CD4-positive, alpha-beta T cell treated with Interleukin-4 for 1 hour (primary cell): ENCODE measurements around the gene ZCWPW1.
A peak's percentile ranks its signal among the peaks of the same experiment; 100 is the strongest.
"Not testable (repeated sequence)": the region's sequence is repeated elsewhere in the genome, so short reads cannot be mapped to it uniquely, and the experiment has no call there.

Experiments used
- DNase-seq, 2 donors: peaks; one replicate each; pipeline ENCODE4 v3.0.0-alpha.2; 2020 to 2022

ZCWPW1 gene

GRCh38 chr7:100397315-100398081 is 31.0 kb downstream of the ZCWPW1 start:
- DNase-seq: no peak

DNA sequence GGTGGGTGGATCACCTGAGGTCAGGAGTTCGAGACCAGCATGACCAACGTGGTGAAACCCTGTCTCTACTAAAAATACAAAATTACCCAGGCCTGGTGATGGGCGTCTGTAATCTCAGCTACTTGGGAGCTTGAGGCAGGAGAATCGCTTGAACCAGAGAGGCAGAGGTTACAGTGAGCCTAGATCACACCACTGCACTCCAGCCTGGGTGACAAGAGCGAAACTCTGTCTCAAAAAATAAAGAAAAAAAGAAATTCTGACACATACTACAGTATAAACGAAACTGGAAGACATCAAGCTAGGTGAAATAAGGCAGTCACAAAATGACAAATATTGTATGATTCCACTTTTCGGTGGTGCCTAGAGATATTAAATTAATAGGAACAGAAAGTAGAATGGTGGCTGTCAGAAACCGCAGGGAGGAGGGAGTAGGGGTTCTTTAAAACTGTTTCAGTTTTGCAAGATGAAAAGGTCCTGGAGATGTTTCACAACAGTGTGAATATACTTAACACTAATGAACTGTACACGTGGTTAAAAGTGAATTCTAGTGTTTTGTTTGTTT is 32.0 kb downstream of the ZCWPW1 start:
- DNase-seq: peak; percentile 48 to 70

GRCh38 chr7:100394077-100394476 is 34.4 kb downstream of the ZCWPW1 start:
- DNase-seq: no peak

- DNase-seq: no peak
Observed at GRCh38 chr7:100393233-100393905, 35.1 kb downstream of the ZCWPW1 start.

DNA sequence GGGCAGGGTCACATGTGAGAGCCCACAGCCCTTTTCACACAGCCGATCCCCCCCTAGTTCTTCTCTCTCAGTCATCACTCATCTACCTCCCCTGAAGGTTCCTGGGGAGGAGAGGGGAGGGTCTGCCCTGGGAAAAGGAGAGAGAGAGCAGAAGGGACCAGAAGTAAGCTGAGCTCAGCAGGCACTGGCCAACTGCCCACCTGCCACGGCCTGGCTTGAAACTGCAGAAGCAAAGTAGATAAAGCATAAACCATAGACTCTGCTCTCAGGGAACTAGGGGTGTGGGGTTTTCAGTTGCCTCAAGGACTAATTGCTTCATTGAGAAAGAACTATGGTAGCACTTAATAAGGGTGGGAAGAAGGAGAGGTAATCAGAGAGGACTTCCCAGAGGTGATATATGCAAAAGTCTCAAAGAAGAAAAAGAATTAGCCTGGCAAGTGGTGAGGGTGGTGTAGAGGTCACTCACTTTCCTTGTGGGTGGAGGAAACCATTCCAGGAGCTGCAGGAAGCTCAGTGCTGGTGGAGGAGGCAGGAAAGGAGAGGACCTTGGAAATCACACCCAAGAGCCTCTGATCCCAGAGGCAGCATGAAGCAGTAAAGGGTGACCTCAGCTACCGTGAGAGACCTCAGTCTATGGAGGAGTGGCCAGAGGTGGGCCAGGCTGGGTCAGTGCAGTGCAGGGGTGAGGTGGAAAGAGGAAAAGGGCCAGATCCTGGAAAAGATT is 38.1 kb downstream of the ZCWPW1 start:
- DNase-seq: no peak

DNA sequence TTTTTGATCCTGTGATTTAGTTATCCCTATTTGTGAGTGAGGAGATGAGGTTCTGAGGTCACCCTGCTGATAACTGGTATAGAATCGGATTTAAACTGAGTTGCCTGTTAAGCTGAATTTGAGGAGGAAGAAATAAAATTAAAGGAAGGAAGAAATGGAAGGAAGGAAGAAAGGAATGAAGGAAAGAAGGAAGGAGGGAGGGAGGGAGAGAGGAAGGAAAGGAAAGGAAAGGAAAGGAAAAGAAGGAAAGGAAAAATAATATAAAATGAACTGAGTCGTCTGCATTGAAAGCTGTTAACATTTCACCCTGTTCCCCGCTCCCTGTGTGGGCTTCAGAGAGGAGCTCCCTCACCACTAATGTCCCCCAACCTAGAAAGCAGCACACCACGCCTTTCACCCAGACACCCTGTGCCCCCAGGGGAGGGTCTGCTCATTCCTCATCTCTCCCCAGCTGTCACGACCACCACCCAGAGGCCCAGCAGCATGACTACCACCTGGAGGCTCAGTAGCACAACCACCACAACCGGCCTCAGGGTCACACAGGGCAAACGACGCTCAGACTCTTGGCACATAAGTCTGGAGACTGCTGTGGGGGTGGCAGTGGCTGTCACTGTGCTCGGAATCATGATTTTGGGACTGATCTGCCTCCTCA is 38.9 kb downstream of the ZCWPW1 start:
- no peak for DNase-seq

GRCh38 chr7:100387695-100388094 is 40.8 kb downstream of the ZCWPW1 start:
- DNase-seq: no peak

DNA sequence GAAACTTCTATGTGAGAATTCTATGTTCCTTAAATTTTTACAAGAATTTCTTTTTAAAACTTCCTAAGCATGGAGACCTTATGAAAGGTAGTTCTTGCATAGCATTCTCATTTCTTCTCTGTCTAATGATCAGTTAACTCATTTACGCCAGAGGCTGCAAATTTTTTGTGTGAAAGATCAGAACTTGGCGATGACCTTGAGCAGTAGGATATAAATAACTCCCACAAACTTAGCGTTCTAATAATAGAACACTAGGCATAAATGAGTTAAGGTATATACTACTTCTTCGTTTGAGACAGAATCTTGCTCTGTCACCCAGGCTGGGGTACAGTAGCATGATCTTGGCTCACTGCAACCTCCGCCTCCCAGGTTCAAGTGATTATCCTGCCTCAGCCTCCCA is 41.6 kb downstream of the ZCWPW1 start:
- no peak for DNase-seq

- no peak for DNase-seq
Observed at GRCh38 chr7:100384628-100385294, 43.7 kb downstream of the ZCWPW1 start.

DNA sequence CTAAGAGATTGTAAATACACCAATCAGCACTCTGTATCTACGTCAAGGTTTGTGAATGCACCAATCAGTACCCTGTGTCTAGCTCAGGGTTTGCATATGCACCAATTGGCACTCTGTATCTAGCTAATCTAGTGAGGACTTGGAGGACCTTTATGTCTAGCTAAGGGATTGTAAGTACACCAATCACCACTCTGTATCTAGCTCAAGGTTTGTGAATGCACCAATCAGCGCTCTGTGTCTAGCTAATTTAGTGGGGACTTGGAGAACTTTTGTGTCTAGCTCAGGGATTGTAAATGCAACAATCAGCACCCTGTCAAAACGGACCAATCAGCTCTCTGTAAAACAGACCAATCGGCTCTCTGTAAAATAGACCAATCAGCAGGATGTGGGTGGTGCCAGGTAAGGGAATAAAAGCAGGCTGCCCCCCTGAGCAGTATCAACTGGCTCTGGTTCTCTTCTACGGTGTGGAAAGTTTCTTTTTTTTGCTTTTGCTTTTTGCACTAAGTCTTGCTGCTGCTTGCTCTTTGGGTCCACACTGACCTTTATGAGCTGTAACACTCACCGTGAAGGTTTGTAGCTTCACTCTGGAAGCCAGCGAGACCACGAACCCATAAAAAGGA is 46.2 kb downstream of the ZCWPW1 start:
- DNase-seq: not testable (repeated sequence)

DNA sequence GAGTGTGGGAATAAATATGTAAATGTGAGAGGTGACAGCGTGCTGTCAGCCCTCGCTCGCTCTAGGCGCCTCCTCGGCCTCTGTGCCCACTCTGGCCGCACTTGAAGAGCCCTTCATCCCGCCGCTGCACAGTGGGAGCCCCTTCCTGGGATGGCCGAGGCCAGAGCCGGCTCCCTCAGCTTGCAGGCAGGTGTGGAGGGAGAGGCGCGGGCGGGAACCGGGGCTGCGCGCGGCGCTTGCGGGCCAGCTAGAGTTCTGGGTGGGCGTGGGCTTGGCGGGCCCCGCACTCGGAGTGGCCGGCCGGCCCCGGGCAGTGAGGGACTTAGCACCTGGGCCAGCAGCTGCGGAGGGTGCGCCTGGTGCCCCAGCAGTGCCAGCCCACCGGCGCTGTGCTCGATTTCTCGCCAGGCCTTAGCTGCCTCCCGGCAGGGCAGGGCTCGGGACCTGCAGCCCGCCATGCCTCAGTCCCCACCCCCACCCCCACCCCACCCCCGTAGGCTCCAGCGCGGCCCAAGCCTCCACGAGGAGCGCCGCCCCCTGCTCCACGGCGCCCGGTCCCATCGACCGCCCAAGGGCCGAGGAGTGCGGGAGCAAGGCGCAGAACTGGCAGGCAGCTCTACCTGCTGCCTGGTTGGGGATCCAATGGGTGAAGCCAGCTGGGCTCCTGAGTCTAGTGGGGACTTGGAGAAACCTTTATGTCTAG is 46.8 kb downstream of the ZCWPW1 start:
- DNase-seq: not testable (repeated sequence)

GRCh38 chr7:100380196-100380595 is 48.3 kb downstream of the ZCWPW1 start:
- DNase-seq: no peak

DNA sequence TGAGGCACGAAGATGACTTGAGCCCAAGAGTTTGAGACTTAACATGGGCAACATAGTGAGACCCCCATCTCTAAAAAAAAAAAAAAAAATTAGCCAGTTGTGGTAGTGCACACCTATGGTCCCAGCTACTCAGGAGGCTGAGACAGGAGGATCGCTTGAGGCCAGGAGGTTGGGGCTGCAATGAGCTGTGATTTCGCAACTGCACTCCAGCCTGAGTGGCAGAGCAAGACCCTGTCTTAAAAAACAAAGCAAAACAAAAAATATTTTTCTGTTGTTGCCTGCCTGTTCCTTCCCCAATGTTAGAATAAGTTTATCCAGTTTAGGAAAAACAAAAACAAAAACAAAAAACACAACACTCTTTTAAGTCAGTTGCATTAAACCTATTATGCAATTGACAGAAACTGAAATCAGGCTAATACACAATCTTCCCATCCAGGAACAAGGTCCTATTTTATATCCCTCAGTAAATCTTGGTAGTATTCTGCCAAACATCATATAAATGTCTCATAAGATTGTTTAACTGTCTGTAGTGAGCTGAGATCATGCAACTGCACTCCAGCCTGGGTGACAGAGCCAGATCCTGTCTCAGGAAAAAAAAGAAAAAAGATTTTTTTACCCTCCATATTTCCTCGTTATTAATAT is 50.3 kb downstream of the ZCWPW1 start:
- DNase-seq: no peak

- no peak for DNase-seq
Observed at GRCh38 chr7:100376066-100376465, 52.4 kb downstream of the ZCWPW1 start.

DNA sequence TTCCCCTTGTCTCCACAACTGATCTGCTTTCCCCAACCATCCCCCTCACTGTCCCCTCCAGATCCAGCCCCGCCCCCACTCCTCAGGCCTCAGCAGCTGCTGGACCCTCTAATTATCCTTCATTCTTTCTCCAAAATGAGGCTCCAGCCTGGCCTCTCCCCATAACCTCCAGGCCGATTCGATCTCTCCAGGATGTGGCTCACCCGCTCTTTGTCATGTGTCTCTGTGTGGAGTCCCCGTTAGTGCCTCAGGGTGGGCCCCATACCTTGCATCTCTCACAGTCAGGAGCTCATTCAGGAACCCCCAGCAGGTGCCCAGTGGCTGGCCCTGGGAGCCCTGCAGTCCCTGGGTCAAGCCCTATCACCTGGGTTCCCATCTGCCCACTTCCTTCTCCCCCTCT is 53.9 kb downstream of the ZCWPW1 start:
- no peak for DNase-seq

- DNase-seq: not testable (repeated sequence)
Observed at GRCh38 chr7:100373870-100374598, 54.5 kb downstream of the ZCWPW1 start.

DNA sequence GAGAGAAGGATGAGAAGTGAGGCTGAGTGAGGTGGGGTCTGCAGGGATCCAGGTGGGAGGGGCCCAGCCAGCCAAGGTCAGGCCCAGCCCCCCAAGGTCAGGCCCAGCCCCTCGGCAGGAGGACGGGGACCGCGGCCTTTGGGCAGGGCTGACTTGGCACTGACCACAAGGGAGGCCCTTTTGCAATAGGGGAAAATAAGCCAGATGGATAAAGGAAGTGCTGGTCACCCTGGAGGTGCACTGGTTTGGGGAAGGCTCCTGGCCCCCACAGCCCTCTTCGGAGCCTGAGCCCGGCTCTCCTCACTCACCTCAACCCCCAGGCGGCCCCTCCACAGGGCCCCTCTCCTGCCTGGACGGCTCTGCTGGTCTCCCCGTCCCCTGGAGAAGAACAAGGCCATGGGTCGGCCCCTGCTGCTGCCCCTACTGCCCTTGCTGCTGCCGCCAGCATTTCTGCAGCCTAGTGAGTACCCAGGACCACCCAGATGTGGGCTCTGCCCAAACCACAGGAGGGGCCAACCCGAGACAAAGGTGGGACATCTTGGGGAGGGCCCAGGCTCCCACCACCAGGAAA is 55.2 kb downstream of the ZCWPW1 start, which contains the start of gene PILRA:
PILRA (plus strand) TSS at position 227 of the 571 bp plus-strand sequence; CDS start at position 397, 170 bp downstream.
- peak in 1 of 2 donors; percentile 65 for DNase-seq

DNA sequence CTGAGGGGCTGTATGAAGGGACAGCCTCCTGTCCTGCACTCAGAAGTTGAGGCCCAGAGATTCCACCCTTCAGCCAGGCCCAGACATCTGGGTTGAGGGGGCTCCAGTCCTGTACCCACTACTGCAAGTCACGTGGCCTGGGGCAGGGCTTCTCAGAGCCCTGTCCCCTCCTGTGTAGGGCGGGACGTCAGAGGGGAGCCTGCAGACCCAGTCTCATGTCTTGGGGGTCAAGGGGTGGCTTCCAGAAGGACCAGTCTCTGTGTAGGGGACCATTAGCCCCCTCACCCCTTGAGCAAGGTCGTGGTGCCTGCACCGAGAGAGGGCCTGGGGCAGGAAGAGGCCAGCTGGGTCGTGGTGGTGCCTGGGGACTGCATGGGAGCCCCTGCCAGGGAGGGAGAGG is 55.8 kb downstream of the ZCWPW1 start:
- no peak for DNase-seq

DNA sequence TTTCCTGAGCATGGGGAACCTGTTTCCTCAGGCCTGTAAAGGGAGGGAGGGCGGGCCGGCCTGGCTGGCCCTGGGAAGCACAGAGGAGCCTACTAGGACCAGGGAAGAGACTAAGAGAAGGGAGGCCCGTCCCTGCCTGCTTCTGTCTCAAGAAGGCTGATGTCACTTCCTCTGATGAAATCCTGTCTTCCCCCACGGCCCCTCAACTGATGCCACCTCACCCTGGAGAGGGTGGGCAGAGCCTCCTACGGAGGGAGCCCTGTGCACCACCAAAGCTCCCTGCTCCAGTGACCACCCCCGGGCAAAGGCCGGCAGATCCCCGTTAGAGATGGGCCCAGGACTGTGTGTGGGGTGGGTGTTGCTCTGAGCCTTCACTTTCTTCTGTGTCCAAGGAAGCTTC is 56.2 kb downstream of the ZCWPW1 start:
- DNase-seq: peak in 1 of 2 donors; percentile 76
